ENCODE results near the gene UNC13B. TPM values are rescaled to one million over a fixed set of nuclear protein-coding genes. Genes with fewer than 3 reads are reported as not detected.

The UNC13B gene
- total and polyA plus RNA-seq, 9 of the 15 experiments (the other 6 are each of a cell fraction or from before 2014, with no cell fraction given), result 2.4 to 11.5 (median 8.6) TPM

- DNase-seq (ENCODE audit: extremely low read depth in 1 of 4, low spot score in 3 of 4), result peak; percentile 82 to 94 (median 86)
- peaks cover 31% of the 10 kb centered on the region for H3K79me2 ChIP-seq (ENCODE audit: control insufficient read depth, insufficient read depth, low read length)
- 0% methylated on average over 39 of the region's 54 CpGs for WGBS (ENCODE audit: insufficient coverage, low coverage, missing lambda C conversion rate)
- ChIA-PET POLR2A (interaction anchor here (1.1 kb wide), 2 partner anchors 355 to 543 kb away, joined by 3 to 5 read pairs; no protein-coding TSS in a partner anchor), CTCF (ENCODE audit: low intra/inter-chr PET ratio) (interaction anchor here (1.3 to 1.9 kb wide), 3 partner anchors 143 to 437 kb away, joined by 3 to 13 read pairs (median 11); no protein-coding TSS in a partner anchor)
- in situ Hi-C loops (cut with MboI), result loop anchor here (5.0 kb wide), 2 partner anchors 141 to 356 kb away; no protein-coding TSS in a partner anchor
- H3K36me3 ChIP-seq (ENCODE audit: control insufficient read depth, insufficient read depth, low read length), result no peaks in the 10 kb centered on the region
- H3K9me1 ChIP-seq (ENCODE audit: control insufficient read depth, insufficient read depth, low read length), result no peaks in the 10 kb centered on the region
- peak within 1 kb of the TSS; percentile 52 to 88 for H3K9ac ChIP-seq (ENCODE audit: insufficient read depth in 1 of 2, low read depth in 2 of 2, low read length in 2 of 2)
- H4K20me1 ChIP-seq (replicated peaks; ENCODE audit: control insufficient read depth, insufficient read depth, low read length), result peaks cover 4% of the 10 kb centered on the region
- peak; percentile 81 for ATAC-seq
- BruUV-seq (replicated peaks), result no TSS peak
- no peaks in the 10 kb centered on the region for H3K27me3 ChIP-seq (ENCODE audit: control insufficient read depth in 2 of 2, insufficient read depth in 2 of 2, low read length in 2 of 2)
- H3K27ac ChIP-seq (ENCODE audit: extremely low read depth, low read depth, low read length), result peak within 1 kb of the TSS; percentile 65
- H3K4me2 ChIP-seq (ENCODE audit: insufficient read depth, low read length), result peak within 1 kb of the TSS; percentile 99
- H3K4me3 ChIP-seq, result peak within 1 kb of the TSS; percentile 58
- H3K9me3 ChIP-seq (replicated peaks; ENCODE audit: control insufficient read depth, insufficient read depth, low read depth, low read length), result no peaks in the 10 kb centered on the region
- H2AFZ ChIP-seq (ENCODE audit: low read depth, low read length), result peak within 1 kb of the TSS; percentile 95
- intact Hi-C loops (cut with micrococcal nuclease), result loop anchor here (1.0 to 5.0 kb wide), 4 partner anchors 19 to 143 kb away; partner anchors contain the start of genes PIGO, UNC13B and VCP
- peaks cover 23 to 31% of the 10 kb centered on the region in 2 experiments for H3K4me1 ChIP-seq (replicated peaks in 1 of 2; ENCODE audit: control insufficient read depth in 2 of 2, insufficient read depth in 2 of 2, low read length in 2 of 2)
- FAIRE-seq, result peak; percentile 86
- TF ChIP-seq TRIM28 (IDR thresholded peaks at IDR 0.05), result no peak
- 0 out of 2 replicates have a peak, but pooled peaks have one; percentile 17 for TF ChIP-seq E2F3 (CRISPR knock-in tag; IDR thresholded peaks at IDR 0.05)
- TF ChIP-seq POLR2G (IDR thresholded peaks at IDR 0.05; ENCODE audit: low read depth, low read length), result peak; percentile 45; the same call in 1 of the 2 replicates
- TF ChIP-seq PKNOX1 (IDR thresholded peaks at IDR 0.05), result peak; percentile 83
- peak; percentile 43 for TF ChIP-seq KDM5B (IDR thresholded peaks at IDR 0.05; ENCODE audit: insufficient replicate concordance, low read depth, low read length)
- TF ChIP-seq NONO (IDR thresholded peaks at IDR 0.05; ENCODE audit: low read depth in 2 of 2, low read length in 1 of 2), result no peak
- no peak for TF ChIP-seq ESRRA (IDR thresholded peaks at IDR 0.05; ENCODE audit: borderline replicate concordance, low read depth)
- no peak for TF ChIP-seq MAFK (IDR thresholded peaks at IDR 0.05; ENCODE audit: low read length)
- TF ChIP-seq ATF7 (IDR thresholded peaks at IDR 0.05), result 0 out of 2 replicates have a peak, but pooled peaks have one; percentile 30
- no peak for TF ChIP-seq GTF2A2 (tag; IDR thresholded peaks at IDR 0.05)
- peak in 1 of 2 experiments; percentile 37; a peak in 1 of 4 replicates for TF ChIP-seq RCOR1 (IDR thresholded peaks at IDR 0.05; ENCODE audit: borderline replicate concordance in 1 of 2, low read depth in 2 of 2, low read length in 2 of 2)
- TF ChIP-seq ZKSCAN1 (IDR thresholded peaks at IDR 0.05; ENCODE audit: low read depth, low read length), result no peak
- peak; percentile 64 for TF ChIP-seq RBFOX2 (IDR thresholded peaks at IDR 0.05; ENCODE audit: low read depth, low read length)
- TF ChIP-seq, protein P1, sequence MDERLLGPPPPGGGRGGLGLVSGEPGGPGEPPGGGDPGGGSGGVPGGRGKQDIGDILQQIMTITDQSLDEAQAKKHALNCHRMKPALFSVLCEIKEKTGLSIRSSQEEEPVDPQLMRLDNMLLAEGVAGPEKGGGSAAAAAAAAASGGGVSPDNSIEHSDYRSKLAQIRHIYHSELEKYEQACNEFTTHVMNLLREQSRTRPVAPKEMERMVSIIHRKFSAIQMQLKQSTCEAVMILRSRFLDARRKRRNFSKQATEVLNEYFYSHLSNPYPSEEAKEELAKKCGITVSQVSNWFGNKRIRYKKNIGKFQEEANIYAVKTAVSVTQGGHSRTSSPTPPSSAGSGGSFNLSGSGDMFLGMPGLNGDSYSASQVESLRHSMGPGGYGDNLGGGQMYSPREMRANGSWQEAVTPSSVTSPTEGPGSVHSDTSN (CRISPR knock-in tag; IDR thresholded peaks at IDR 0.05; ENCODE audit: low read depth), result no peak
- TF ChIP-seq, protein P1 (tag; conservative IDR thresholded peaks at IDR 0.05; ENCODE audit: low read depth), result no peak
- peak; percentile 69 for TF ChIP-seq MEIS2 (IDR thresholded peaks at IDR 0.05; ENCODE audit: partially characterized antibody)
- no peak for TF ChIP-seq ATF1 (CRISPR knock-in tag; IDR thresholded peaks at IDR 0.05)
- TF ChIP-seq ATF1 (tag; IDR thresholded peaks at IDR 0.05), result peak; percentile 68
Measured at GRCh38 chr9:35115680-35116538, 45.9 kb upstream of the UNC13B start, which contains the start of gene ATOSB. Gene ATOSB (minus strand): TSS chr9:35115862. CDS start chr9:35108274, 7,588 bp downstream.
